ENCODE results near the gene TTLL6. TPM values are rescaled to one million over a fixed set of nuclear protein-coding genes. Genes with fewer than 3 reads are reported as not detected.

Gene TTLL6
- total and polyA plus RNA-seq, 2 of the 8 experiments (the other 6 are each of a cell fraction or from before 2014, with no cell fraction given) = 2.6 to 4.3 TPM

DNA sequence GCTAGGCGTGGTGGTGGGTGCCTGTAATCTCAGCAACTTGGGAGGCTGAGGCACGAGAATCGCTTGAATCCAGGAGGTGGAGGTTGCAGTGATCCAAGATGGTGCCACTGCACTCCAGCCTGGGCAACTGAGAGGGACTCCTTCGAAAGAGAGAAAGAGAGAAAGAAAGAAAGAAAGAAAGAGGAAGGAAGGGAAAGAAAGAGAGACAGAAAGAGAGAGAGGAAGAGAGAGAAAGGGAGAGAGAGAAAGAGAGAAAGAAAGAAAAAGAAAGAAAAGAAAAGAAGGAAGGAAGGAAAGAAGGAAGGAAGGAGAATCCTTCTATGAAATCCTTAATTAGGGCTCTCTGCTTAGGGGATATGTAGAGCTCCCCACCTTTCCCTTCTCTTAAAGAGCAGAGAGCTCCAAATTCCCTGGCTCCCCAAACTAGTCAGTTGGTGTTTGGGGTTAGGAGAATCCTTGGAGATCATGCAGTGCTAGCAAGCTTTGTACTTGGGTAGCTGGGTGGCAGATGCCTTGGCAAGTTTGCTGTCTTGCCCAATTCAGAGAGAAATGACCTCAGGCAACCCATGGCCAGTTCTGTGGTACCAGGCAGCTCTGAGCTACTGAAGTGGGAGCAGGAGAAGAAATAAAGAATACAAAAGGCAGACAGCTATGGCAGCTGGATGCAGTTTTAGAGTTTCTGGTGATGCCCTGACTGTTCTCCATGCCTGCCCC is 79.5 kb downstream of the TTLL6 start (continued):
- TF ChIP-seq SP2 (IDR thresholded peaks at IDR 0.05; ENCODE audit: low read length) (no peak), NANOG (IDR thresholded peaks at IDR 0.05; ENCODE audit: insufficient read depth, low read depth, low read length, poor library complexity, severe bottlenecking) (no peak), POU5F1 (IDR thresholded peaks at IDR 0.05; ENCODE audit: low read depth, low read length) (no peak)
